ENCODE results near the gene KRTAP6-1.

Gene KRTAP6-1

GRCh38 chr21:30567617-30568016 is 46.1 kb downstream of the KRTAP6-1 start:
- DNase-seq: no peak

GRCh38 chr21:30563630-30564029 is 50.1 kb downstream of the KRTAP6-1 start:
- no peak for DNase-seq

Data from activated CD4-positive, alpha-beta T cell treated with anti-CD3 and anti-CD28 coated beads for 1 hour (primary cell).